ENCODE results near the gene TMEM256.

The TMEM256 gene

GRCh38 chr17:7438656-7439460, 35.0 kb upstream of the TMEM256 start:
- TF ChIP-seq POLR2AphosphoS5 (IDR thresholded peaks at IDR 0.05; ENCODE audit: low read depth): no peak
- DNase-seq (ENCODE audit: low read depth in 1 of 2, low spot score in 1 of 2): no peak
- H3K27me3 ChIP-seq (ENCODE audit: insufficient read depth, poor library complexity, severe bottlenecking): peaks cover 8% of the 10 kb centered on the region
- H3K27ac ChIP-seq (replicated peaks): no peak overlapping the region
- H3K4me3 ChIP-seq (replicated peaks; ENCODE audit: insufficient read depth, low read length): no peak overlapping the region; the same call in 1 of the 2 replicates

- Histone ChIP-seq H3K27ac (replicated peaks) (no peak overlapping the region), H3K27me3 (ENCODE audit: insufficient read depth, poor library complexity, severe bottlenecking) (peaks cover 8% of the 10 kb centered on the region), H3K4me3 (replicated peaks; ENCODE audit: insufficient read depth, low read length) (peak overlapping the region; percentile 17; the same call in 1 of the 2 replicates)
- no peak for TF ChIP-seq CTCF (IDR thresholded peaks at IDR 0.05; ENCODE audit: insufficient read depth, low read length)
- TF ChIP-seq POLR2AphosphoS5 (IDR thresholded peaks at IDR 0.05; ENCODE audit: low read depth): no peak
- no peak for TF ChIP-seq REST (IDR thresholded peaks at IDR 0.05; ENCODE audit: insufficient replicate concordance, low read depth)
- no peak for TF ChIP-seq SPI1 (IDR thresholded peaks at IDR 0.05; ENCODE audit: borderline replicate concordance, low read depth)
- no peak for TF ChIP-seq GABPA (IDR thresholded peaks at IDR 0.05; ENCODE audit: low read depth)
- DNase-seq (ENCODE audit: low read depth in 1 of 2, low spot score in 1 of 2): peak; percentile 26 to 60
Measured at GRCh38 chr17:7437950-7438614, 34.2 kb upstream of the TMEM256 start.

GRCh38 chr17:7437369-7437863, 33.5 kb upstream of the TMEM256 start:
- H3K4me3 ChIP-seq (replicated peaks; ENCODE audit: insufficient read depth, low read length): peak overlapping the region; percentile 14; the same call in 1 of the 2 replicates
- no peak for DNase-seq (ENCODE audit: low read depth in 1 of 2, low spot score in 1 of 2)
- TF ChIP-seq REST (IDR thresholded peaks at IDR 0.05; ENCODE audit: insufficient replicate concordance, low read depth) (no peak), CTCF (IDR thresholded peaks at IDR 0.05; ENCODE audit: insufficient read depth, low read length) (no peak), SPI1 (IDR thresholded peaks at IDR 0.05; ENCODE audit: borderline replicate concordance, low read depth) (no peak), POLR2AphosphoS5 (IDR thresholded peaks at IDR 0.05; ENCODE audit: low read depth) (no peak), GABPA (IDR thresholded peaks at IDR 0.05; ENCODE audit: low read depth) (no peak)
- peaks cover 8% of the 10 kb centered on the region for H3K27me3 ChIP-seq (ENCODE audit: insufficient read depth, poor library complexity, severe bottlenecking)
- no peak overlapping the region for H3K27ac ChIP-seq (replicated peaks)
